HUES48 (cell line): Measurements from ENCODE around the gene ILDR1.
"Not testable (repeated sequence)": the region's sequence is repeated elsewhere in the genome, so short reads cannot be mapped to it uniquely, and the experiment has no call there.

ENCODE experiments used
- H3K27ac ChIP-seq: one replicate; pipeline ENCODE4 v1.7.0; 2013; ENCODE audit warnings: low read depth, low read length, inconsistent platforms
- H3K27me3 ChIP-seq: 2 replicates; pipeline ENCODE4 v1.6.1; 2013; ENCODE audit warnings: mild to moderate bottlenecking, low read length; ENCODE audit not compliant: control insufficient read depth, insufficient read depth
- H3K36me3 ChIP-seq: 2 replicates; pipeline ENCODE4 v1.6.1; 2013; ENCODE audit warnings: low read length; ENCODE audit not compliant: control insufficient read depth, insufficient read depth
- H3K4me1 ChIP-seq: 2 replicates; pipeline ENCODE4 v1.6.1; 2013; ENCODE audit warnings: mild to moderate bottlenecking, low read length; ENCODE audit not compliant: control insufficient read depth, insufficient read depth
- H3K4me3 ChIP-seq: 2 replicates; pipeline ENCODE4 v1.5.1; 2013; ENCODE audit warnings: mild to moderate bottlenecking, low read depth, low read length
- H3K9ac ChIP-seq: 2 replicates; pipeline ENCODE4 v1.6.1; 2013; ENCODE audit warnings: mild to moderate bottlenecking, low read depth, low read length, moderate library complexity
- H3K9me3 ChIP-seq: 2 replicates; pipeline ENCODE4 v1.6.1; 2013; ENCODE audit warnings: low read length; ENCODE audit not compliant: control insufficient read depth, insufficient read depth

The ILDR1 gene

GRCh38 chr3:121943431-121943830 is 78.6 kb downstream of the ILDR1 start:
- H3K27me3 ChIP-seq = no peaks in the 10 kb centered on the region
- no peak overlapping the region for H3K9ac ChIP-seq
- peaks cover 8% of the 10 kb centered on the region for H3K4me1 ChIP-seq
- H3K36me3 ChIP-seq = no peaks in the 10 kb centered on the region
- H3K4me3 ChIP-seq = no peak overlapping the region
- no peak overlapping the region for H3K27ac ChIP-seq
- H3K9me3 ChIP-seq = no peaks in the 10 kb centered on the region

DNA sequence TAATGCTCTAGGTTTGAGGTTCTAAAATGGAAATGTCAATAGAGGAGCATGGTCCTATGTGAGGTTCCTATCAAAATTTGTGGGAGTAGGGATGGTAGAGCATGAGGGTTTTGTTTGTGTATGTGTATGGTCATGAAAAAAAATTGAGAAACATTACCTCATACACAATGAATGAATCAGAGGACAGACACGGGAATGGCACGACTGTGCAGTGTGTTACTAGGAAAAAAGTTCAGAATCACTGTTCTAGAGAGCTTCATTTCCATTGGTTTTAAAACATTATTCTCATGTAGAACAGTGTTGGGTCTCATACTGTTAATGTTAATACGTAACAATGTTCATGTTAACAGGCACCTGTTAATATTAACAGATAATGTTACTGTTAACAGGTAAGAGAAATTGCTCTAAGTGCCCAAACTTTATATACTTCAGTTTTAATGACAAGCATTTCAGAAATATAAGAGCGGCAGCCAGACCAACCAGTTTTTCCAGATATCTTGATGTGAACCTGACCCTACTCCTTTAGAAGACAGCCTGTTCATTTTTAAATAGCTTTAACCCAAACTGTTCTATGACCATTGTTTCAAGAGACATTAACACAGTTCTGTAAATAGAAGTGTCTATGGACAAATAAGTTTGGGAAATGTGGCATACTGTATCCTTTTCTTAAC is 79.8 kb downstream of the ILDR1 start:
- peaks cover 8% of the 10 kb centered on the region for H3K4me1 ChIP-seq
- no peaks in the 10 kb centered on the region for H3K9me3 ChIP-seq
- no peak overlapping the region for H3K4me3 ChIP-seq
- H3K36me3 ChIP-seq = no peaks in the 10 kb centered on the region
- H3K27ac ChIP-seq = no peak overlapping the region
- no peak overlapping the region for H3K9ac ChIP-seq
- no peaks in the 10 kb centered on the region for H3K27me3 ChIP-seq

DNA sequence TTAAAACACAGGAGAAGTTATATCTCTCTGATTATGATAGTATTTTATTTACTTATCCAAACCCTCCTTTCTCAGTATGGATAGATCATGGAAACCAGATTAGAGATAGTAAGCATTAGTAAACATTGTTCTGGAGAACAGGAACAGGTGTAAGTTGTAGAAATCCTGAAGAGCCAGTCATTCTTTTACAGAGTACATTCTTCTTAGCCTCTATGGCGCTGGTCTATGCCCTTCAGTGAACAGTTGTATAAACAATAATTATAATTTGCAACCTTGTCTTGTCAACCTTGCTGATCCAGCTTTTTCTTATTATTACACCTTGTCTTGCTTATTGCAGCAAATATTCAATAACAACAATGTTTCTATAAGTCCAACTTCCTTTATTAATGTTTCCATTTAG is 80.5 kb downstream of the ILDR1 start:
- Histone ChIP-seq H3K4me1 (peaks cover 8% of the 10 kb centered on the region), H3K4me3 (no peak overlapping the region), H3K9ac (no peak overlapping the region), H3K27ac (no peak overlapping the region), H3K36me3 (no peaks in the 10 kb centered on the region), H3K9me3 (no peaks in the 10 kb centered on the region), H3K27me3 (no peaks in the 10 kb centered on the region)

GRCh38 chr3:121938141-121938855 is 83.7 kb downstream of the ILDR1 start:
- H3K9ac ChIP-seq, H3K36me3 ChIP-seq, H3K4me3 ChIP-seq, H3K9me3 ChIP-seq, H3K4me1 ChIP-seq, H3K27ac ChIP-seq, H3K27me3 ChIP-seq: not testable (repeated sequence)
